Epithelial cell of esophagus (primary cell): ENCODE measurements around the gene TRERF1.

Source experiments
- DNase-seq: peaks from one replicate; pipeline ENCODE4 v3.0.0; 2010; ENCODE audit warnings: low read depth
- H3K4me3 ChIP-seq: 2 replicates; pipeline ENCODE4 v1.5.1; 2011; ENCODE audit warnings: mild to moderate bottlenecking, low read length, control low read depth
- CTCF ChIP-seq: IDR thresholded peaks from 2 replicates; pipeline ENCODE4 v1.5.1; 2011; ENCODE audit warnings: low read depth, mild to moderate bottlenecking, low read length, control low read depth, inconsistent platforms; ENCODE audit not compliant: insufficient read depth; ENCODE audit errors: missing control alignments

TRERF1 gene

GRCh38 chr6:42264162-42264851 lies 187.4 kb downstream of the TRERF1 start:
- no peak overlapping the region for H3K4me3 ChIP-seq
- DNase-seq, result no peak
- TF ChIP-seq CTCF, result no peak

GRCh38 chr6:42263165-42263728 lies 188.5 kb downstream of the TRERF1 start:
- no peak for DNase-seq
- no peak for TF ChIP-seq CTCF
- H3K4me3 ChIP-seq, result no peak overlapping the region

GRCh38 chr6:42260972-42261371 lies 190.8 kb downstream of the TRERF1 start:
- H3K4me3 ChIP-seq, result no peak overlapping the region
- no peak for DNase-seq
- peak; percentile 49 for TF ChIP-seq CTCF

GRCh38 chr6:42260396-42260888 lies 191.3 kb downstream of the TRERF1 start:
- DNase-seq, result no peak
- TF ChIP-seq CTCF, result no peak
- H3K4me3 ChIP-seq, result no peak overlapping the region

- H3K4me3 ChIP-seq, result no peak overlapping the region
- TF ChIP-seq CTCF, result no peak
- no peak for DNase-seq
Measured at GRCh38 chr6:42259841-42260395, 191.8 kb downstream of the TRERF1 start.

- no peak overlapping the region for H3K4me3 ChIP-seq
- no peak for DNase-seq
- no peak for TF ChIP-seq CTCF
Measured at GRCh38 chr6:42259286-42259685, 192.4 kb downstream of the TRERF1 start.
